GM18520 (cell line): Measurements from ENCODE around the gene ADAM11.
"Not testable (repeated sequence)": the region's sequence is repeated elsewhere in the genome, so short reads cannot be mapped to it uniquely, and the experiment has no call there.

Experiments
- ATAC-seq: cut with Tn5 transposase; IDR thresholded peaks from one replicate; pipeline ENCODE4 v1.9.1; 2021; ENCODE audit not compliant: unreplicated experiment

ADAM11 gene

GRCh38 chr17:44758414-44759085, at the start of gene ADAM11:
ADAM11 (plus strand) TSS chr17:44758988; CDS start chr17:44759200, 212 bp downstream.
- no peak for ATAC-seq

- no peak for ATAC-seq
Measured at GRCh38 chr17:44719444-44719843, 39.3 kb upstream of the ADAM11 start.

GRCh38 chr17:44722254-44722653, 36.5 kb upstream of the ADAM11 start:
- ATAC-seq, result no peak

GRCh38 chr17:44726121-44726520, 32.7 kb upstream of the ADAM11 start:
- not testable (repeated sequence) for ATAC-seq

GRCh38 chr17:44733753-44734152, 25.0 kb upstream of the ADAM11 start:
- ATAC-seq, result no peak

GRCh38 chr17:44734272-44734671, 24.5 kb upstream of the ADAM11 start:
- ATAC-seq, result no peak

- no peak for ATAC-seq
Measured at GRCh38 chr17:44736551-44737240, 22.1 kb upstream of the ADAM11 start.

GRCh38 chr17:44738214-44738906, 20.4 kb upstream of the ADAM11 start:
- ATAC-seq, result no peak

- no peak for ATAC-seq
Measured at GRCh38 chr17:44741316-44741715, 17.5 kb upstream of the ADAM11 start.

- no peak for ATAC-seq
Measured at GRCh38 chr17:44745301-44745700, 13.5 kb upstream of the ADAM11 start.

- ATAC-seq, result not testable (repeated sequence)
Measured at GRCh38 chr17:44745738-44746137, 13.1 kb upstream of the ADAM11 start.

- ATAC-seq, result no peak
Measured at GRCh38 chr17:44747566-44747965, 11.2 kb upstream of the ADAM11 start.

GRCh38 chr17:44749076-44749979, 9.5 kb upstream of the ADAM11 start:
- ATAC-seq, result no peak

- ATAC-seq, result no peak
Measured at GRCh38 chr17:44749980-44750318, 8.8 kb upstream of the ADAM11 start.

- no peak for ATAC-seq
Measured at GRCh38 chr17:44751331-44751730, 7.5 kb upstream of the ADAM11 start.

GRCh38 chr17:44751806-44752205, 7.0 kb upstream of the ADAM11 start:
- ATAC-seq, result no peak

GRCh38 chr17:44752953-44753861, 5.6 kb upstream of the ADAM11 start:
- ATAC-seq, result no peak

GRCh38 chr17:44754276-44754675, 4.5 kb upstream of the ADAM11 start:
- ATAC-seq, result no peak

- ATAC-seq, result not testable (repeated sequence)
Measured at GRCh38 chr17:44755180-44755579, 3.6 kb upstream of the ADAM11 start.
